ENCODE results near the gene COL18A1.

DNA sequence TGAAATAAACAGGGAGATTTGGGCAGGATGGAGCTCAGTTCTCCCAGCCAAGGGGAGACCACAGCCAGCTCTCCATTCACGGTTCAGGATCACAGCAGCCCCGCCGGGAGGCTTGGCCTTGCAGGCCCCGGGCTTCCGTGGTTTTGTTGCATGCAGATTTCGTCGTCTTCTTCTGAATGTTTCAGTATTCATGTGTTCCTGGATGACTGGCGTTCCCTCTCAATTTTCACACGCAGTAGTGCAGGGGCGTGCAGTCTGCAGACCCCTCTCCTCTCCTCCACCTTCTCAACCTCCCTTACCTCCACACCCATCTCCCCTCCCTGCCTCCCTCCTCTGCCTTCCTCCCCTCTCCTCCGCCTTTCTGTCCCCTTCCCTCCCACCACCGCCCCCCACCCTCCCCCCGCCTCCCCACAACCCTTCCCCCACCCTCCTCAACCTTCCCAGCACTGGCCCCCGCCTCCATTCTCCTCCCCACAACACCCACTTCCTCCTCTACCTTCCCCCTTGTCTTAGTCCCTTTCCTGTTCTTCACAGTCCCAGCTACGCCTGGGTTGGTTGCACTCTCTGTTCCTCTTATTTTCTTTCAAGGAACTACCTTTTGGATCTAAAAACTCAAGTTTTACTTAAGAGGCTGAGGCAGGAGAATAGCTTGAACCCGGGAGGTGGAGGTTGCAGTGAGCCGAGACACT lies 145.7 kb downstream of the COL18A1 start:
- no peak for TF ChIP-seq POLR2A (IDR thresholded peaks at IDR 0.05)
- TF ChIP-seq, protein P1, sequence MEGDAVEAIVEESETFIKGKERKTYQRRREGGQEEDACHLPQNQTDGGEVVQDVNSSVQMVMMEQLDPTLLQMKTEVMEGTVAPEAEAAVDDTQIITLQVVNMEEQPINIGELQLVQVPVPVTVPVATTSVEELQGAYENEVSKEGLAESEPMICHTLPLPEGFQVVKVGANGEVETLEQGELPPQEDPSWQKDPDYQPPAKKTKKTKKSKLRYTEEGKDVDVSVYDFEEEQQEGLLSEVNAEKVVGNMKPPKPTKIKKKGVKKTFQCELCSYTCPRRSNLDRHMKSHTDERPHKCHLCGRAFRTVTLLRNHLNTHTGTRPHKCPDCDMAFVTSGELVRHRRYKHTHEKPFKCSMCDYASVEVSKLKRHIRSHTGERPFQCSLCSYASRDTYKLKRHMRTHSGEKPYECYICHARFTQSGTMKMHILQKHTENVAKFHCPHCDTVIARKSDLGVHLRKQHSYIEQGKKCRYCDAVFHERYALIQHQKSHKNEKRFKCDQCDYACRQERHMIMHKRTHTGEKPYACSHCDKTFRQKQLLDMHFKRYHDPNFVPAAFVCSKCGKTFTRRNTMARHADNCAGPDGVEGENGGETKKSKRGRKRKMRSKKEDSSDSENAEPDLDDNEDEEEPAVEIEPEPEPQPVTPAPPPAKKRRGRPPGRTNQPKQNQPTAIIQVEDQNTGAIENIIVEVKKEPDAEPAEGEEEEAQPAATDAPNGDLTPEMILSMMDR (IDR thresholded peaks at IDR 0.05), result no peak
